ENCODE measurements around the gene HOXD9.

GRCh38 chr2:176112375-176113302 lies 9.9 kb upstream of the HOXD9 start:
- no peak for TF ChIP-seq CTCF (IDR thresholded peaks at IDR 0.05)
- no peak for TF ChIP-seq POLR2AphosphoS5 (IDR thresholded peaks at IDR 0.05)

Measured in stomach (tissue), 4 donors.